IMR-90 (cell line): ENCODE measurements around the gene KAZN. TPM values are rescaled to one million over a fixed set of nuclear protein-coding genes. Genes with fewer than 3 reads are reported as not detected.

Experiments
- ATAC-seq: fragments of 200-7000 bp; cut with Tn5 transposase; 2 replicates; pipeline ENCODE4 v1.9.1; 2020; ENCODE audit warnings: low read depth, mild to moderate bottlenecking, moderate library complexity
- BruUV-seq: library from RNA; stranded (reverse); fragments of 400-500 nt; replicated peaks from 2 replicates; lab custom pipeline; 2021; lab: Mats Ljungman, UMichigan
- CTCF ChIA-PET: fragments of 300-600 bp; formaldehyde crosslinking; extraction: SDS; loops from one replicate; lab custom pipeline; 2021; ENCODE audit warnings: antibody characterized with exemption; lab: Yijun Ruan, JAX
- POLR2A ChIA-PET: fragments of 300-600 bp; sonication (Branson Sonifier 250); formaldehyde crosslinking; loops from one replicate; lab custom pipeline; 2022; ENCODE audit warnings: antibody characterized with exemption; ENCODE audit not compliant: unreplicated experiment; lab: Charles Lee
- DNase-seq: peaks from one replicate; pipeline ENCODE4 v3.0.0; 2013
- H2AFZ ChIP-seq: replicated peaks from 2 replicates; pipeline ENCODE3; 2013; ENCODE audit warnings: low read length, mild to moderate bottlenecking; ENCODE audit not compliant: poor library complexity
- H2AK5ac ChIP-seq: 2 replicates; pipeline ENCODE4 v1.6.1; 2013; ENCODE audit warnings: low read depth, low read length, inconsistent platforms
- H2AK9ac ChIP-seq: replicated peaks from 2 replicates; pipeline ENCODE3; 2013; ENCODE audit warnings: mild to moderate bottlenecking, low read depth, low read length, moderate library complexity; ENCODE audit not compliant: poor library complexity
- H2BK120ac ChIP-seq: 2 replicates; pipeline ENCODE4 v1.6.1; 2013; ENCODE audit warnings: low read depth, low read length, inconsistent platforms
- H2BK15ac ChIP-seq: 3 replicates; pipeline ENCODE4 v1.6.1; 2013; ENCODE audit warnings: low read depth, low read length, inconsistent platforms
- H2BK20ac ChIP-seq: 2 replicates; pipeline ENCODE4 v1.6.1; 2013; ENCODE audit warnings: low read depth, mild to moderate bottlenecking, inconsistent platforms, low read length, moderate library complexity
- H2BK5ac ChIP-seq: 2 replicates; pipeline ENCODE4 v1.6.1; 2013; ENCODE audit warnings: mild to moderate bottlenecking, low read depth, low read length, inconsistent platforms; ENCODE audit not compliant: poor library complexity, severe bottlenecking
- H3K14ac ChIP-seq: replicated peaks from 2 replicates; pipeline ENCODE4 v1.6.1; 2013; ENCODE audit warnings: low read depth, low read length, inconsistent platforms
- H3K18ac ChIP-seq: 2 replicates; pipeline ENCODE4 v1.6.1; 2013; ENCODE audit warnings: low read depth, low read length, control low read depth
- H3K23ac ChIP-seq: 2 replicates; pipeline ENCODE4 v1.6.1; 2013; ENCODE audit warnings: low read depth, low read length, inconsistent platforms
- H3K27ac ChIP-seq: 2 replicates; pipeline ENCODE4 v1.5.1; 2013; ENCODE audit warnings: mild to moderate bottlenecking, control low read depth, low read length; ENCODE audit not compliant: insufficient read depth
- H3K27me3 ChIP-seq: 2 replicates; pipeline ENCODE4 v1.6.1; 2013; ENCODE audit warnings: low read length; ENCODE audit not compliant: control insufficient read depth, insufficient read depth
- H3K36me3 ChIP-seq: 2 replicates; pipeline ENCODE4 v1.6.1; 2013; ENCODE audit warnings: low read length, mixed read lengths; ENCODE audit not compliant: control insufficient read depth, insufficient read depth
- H3K4ac ChIP-seq: 2 replicates; pipeline ENCODE4 v1.6.1; 2013; ENCODE audit warnings: low read depth, low read length, inconsistent platforms
- H3K4me1 ChIP-seq: 2 replicates; pipeline ENCODE4 v1.6.1; 2013; ENCODE audit warnings: low read length, mixed read lengths; ENCODE audit not compliant: control insufficient read depth, insufficient read depth
- H3K4me2 ChIP-seq: 2 replicates; pipeline ENCODE4 v1.6.1; 2013; ENCODE audit warnings: low read depth, mild to moderate bottlenecking, control low read depth, low read length, moderate library complexity
- H3K4me3 ChIP-seq: 2 replicates; pipeline ENCODE4 v1.5.1; 2013; ENCODE audit warnings: low read depth, mild to moderate bottlenecking, control low read depth, low read length, moderate library complexity; ENCODE audit not compliant: insufficient read depth
- H3K56ac ChIP-seq: 2 replicates; pipeline ENCODE4 v1.6.1; 2013; ENCODE audit warnings: low read length, inconsistent platforms; ENCODE audit not compliant: insufficient read depth; ENCODE audit errors: extremely low read depth
- H3K79me1 ChIP-seq, 2 experiments: 2 replicates each; pipeline ENCODE4 v1.6.1; 2013; ENCODE audit warnings: low read length in 2 of 2, inconsistent platforms in 1 of 2, low read depth in 1 of 2
- H3K9ac ChIP-seq: 2 replicates; pipeline ENCODE4 v1.6.1; 2013; ENCODE audit warnings: low read depth, low read length, control low read depth
- H3K9me1 ChIP-seq: 2 replicates; pipeline ENCODE4 v1.6.1; 2013; ENCODE audit warnings: low read length, inconsistent platforms; ENCODE audit not compliant: insufficient read depth
- H3K9me3 ChIP-seq: 2 replicates; pipeline ENCODE4 v1.6.1; 2013; ENCODE audit warnings: low read length; ENCODE audit not compliant: control insufficient read depth, insufficient read depth
- H4K20me1 ChIP-seq: 2 replicates; pipeline ENCODE4 v1.6.1; 2013; ENCODE audit warnings: low read length, inconsistent platforms; ENCODE audit not compliant: insufficient read depth
- H4K5ac ChIP-seq: 2 replicates; pipeline ENCODE4 v1.6.1; 2013; ENCODE audit warnings: mild to moderate bottlenecking, low read depth, low read length, control low read depth
- H4K8ac ChIP-seq, 2 experiments: 2 replicates each; pipeline ENCODE4 v1.6.1; 2013; ENCODE audit warnings: low read depth in 2 of 2, low read length in 2 of 2, control low read depth in 1 of 2, inconsistent platforms in 1 of 2
- H4K91ac ChIP-seq: 2 replicates; pipeline ENCODE4 v1.6.1; 2013; ENCODE audit warnings: low read depth, low read length, inconsistent platforms; ENCODE audit not compliant: insufficient read depth
- BHLHE40 ChIP-seq: fragments of 150-350 bp; IDR thresholded peaks from 2 replicates; pipeline ENCODE4 v1.6.1; 2016; ENCODE audit warnings: mild to moderate bottlenecking, low read depth, low read length
- CEBPB ChIP-seq: IDR thresholded peaks from 2 replicates; pipeline ENCODE4 v1.6.1; 2012; ENCODE audit warnings: low read depth, low read length, improper control_type of control experiment
- CHD1 ChIP-seq: IDR thresholded peaks from 2 replicates; pipeline ENCODE4 v1.6.1; 2012; ENCODE audit warnings: low read depth, low read length, improper control_type of control experiment
- FOS ChIP-seq: fragments of 150-350 bp; IDR thresholded peaks from 2 replicates; pipeline ENCODE4 v1.6.1; 2016; ENCODE audit warnings: low read depth, low read length
- MAFK ChIP-seq: IDR thresholded peaks from 2 replicates; pipeline ENCODE4 v1.6.1; 2012; ENCODE audit warnings: low read depth, low read length, improper control_type of control experiment
- MXI1 ChIP-seq: IDR thresholded peaks from 2 replicates; pipeline ENCODE4 v1.6.1; 2012; ENCODE audit warnings: low read depth, mild to moderate bottlenecking, low read length, moderate library complexity, borderline replicate concordance
- NFE2L2 ChIP-seq: fragments of 150-350 bp; IDR thresholded peaks from 2 replicates; pipeline ENCODE4 v1.6.1; 2016; ENCODE audit warnings: low read depth, mild to moderate bottlenecking, low read length
- RAD21 ChIP-seq: IDR thresholded peaks from 2 replicates; pipeline ENCODE4 v1.6.1; 2012; ENCODE audit warnings: low read length, improper control_type of control experiment
- RFX5 ChIP-seq: IDR thresholded peaks from 2 replicates; pipeline ENCODE4 v1.8.0; 2012; ENCODE audit warnings: low read depth, mild to moderate bottlenecking, low read length, moderate library complexity
- SMC3 ChIP-seq: fragments of 150-350 bp; IDR thresholded peaks from 2 replicates; pipeline ENCODE4 v1.6.1; 2016; ENCODE audit warnings: low read depth, mild to moderate bottlenecking, antibody characterized with exemption, low read length, moderate library complexity
- WGBS, 2 experiments: methylation state at CpG; one replicate each; pipeline versions ENCODE4 v1.1.5 to v1.1.7; 2013; ENCODE audit warnings: missing lambda C conversion rate in 2 of 2; ENCODE audit not compliant: insufficient read length in 1 of 2; ENCODE audit errors: extremely low coverage in 2 of 2; 5-methylcytosine and 5-hydroxymethylcytosine counted together
- dilution Hi-C: fragments of 300-500 bp; cut with HindIII; formaldehyde crosslinking; loops from one replicate; pipeline ENCODE4 v1.14.3; 2018; ENCODE audit warnings: low sequenced_read_pairs; ENCODE audit not compliant: unreplicated experiment
- in situ Hi-C: fragments of 300-500 bp; cut with MboI; formaldehyde crosslinking; loops from 3 replicates; pipeline ENCODE4 v1.14.3; 2019; ENCODE audit warnings: low sequenced_read_pairs, inconsistent platforms, mixed read lengths
- intact Hi-C: fragments of 100-400 bp; cut with micrococcal nuclease; formaldehyde crosslinking; loops from 2 replicates; pipeline ENCODE4 v1.10.0; 2022
- polyA plus RNA-seq, 3 experiments: library from polyadenylated mRNA; depleted of rRNA; stranded (reverse); fragments of >200 nt; gene quantifications; 2 replicates each; pipeline ENCODE4 v1.2.3, GENCODE V29; 2012; ENCODE audit warnings: low replicate concordance in 1 of 3
- total RNA-seq: library from RNA; depleted of rRNA; stranded (reverse); fragments of >200 nt; gene quantifications from 2 replicates; pipeline ENCODE4 v1.2.3, GENCODE V29; 2012
- TF ChIP-seq, protein P1 (sequence below): conservative IDR thresholded peaks from 2 replicates; pipeline ENCODE4 v1.5.1; 2012; ENCODE audit warnings: mild to moderate bottlenecking, low read depth, low read length, improper control_type of control experiment
- TF ChIP-seq, protein P2 (sequence below): fragments of 150-350 bp; IDR thresholded peaks from 2 replicates; pipeline ENCODE4 v1.6.1; 2016; ENCODE audit warnings: low read depth, mild to moderate bottlenecking, low read length, moderate library complexity, borderline replicate concordance

KAZN gene
- total and polyA plus RNA-seq, 2 of the 4 experiments (the other 2 are of a cell fraction), result 5.2 to 10.5 TPM

DNA sequence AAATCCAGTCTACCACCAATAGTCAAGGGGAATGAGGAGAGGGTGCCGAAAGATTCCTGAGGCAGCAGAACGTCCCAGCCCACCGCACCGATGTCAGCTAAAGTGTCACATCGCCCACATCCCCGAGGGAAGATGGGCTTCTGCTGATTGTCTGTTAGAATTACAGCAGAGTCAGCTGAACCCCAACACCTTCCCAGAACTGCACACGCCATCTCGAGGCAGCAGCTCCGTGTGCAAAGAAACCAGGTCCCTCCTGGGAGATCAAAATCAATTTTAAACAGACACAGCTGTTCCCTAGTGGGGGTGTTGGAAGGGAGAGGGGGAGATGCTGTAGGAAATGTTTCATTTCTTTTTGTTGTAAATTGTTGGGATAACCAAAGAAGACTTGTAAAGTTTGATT, 12.8 kb upstream of the KAZN start:
- H3K14ac ChIP-seq, result no peak overlapping the region
- H2AK9ac ChIP-seq, result no peak overlapping the region
- H3K23ac ChIP-seq, result no peak overlapping the region
- H3K9me1 ChIP-seq, result no peaks in the 10 kb centered on the region
- in situ Hi-C loops (no loop called here), dilution Hi-C loops (no loop called here), intact Hi-C loops (no loop called here)
- no CpG with 5 or more reads among the region's 9 CpGs for WGBS, 2 experiments
- no peak overlapping the region for H2BK5ac ChIP-seq
- no peak overlapping the region for H2BK120ac ChIP-seq
- no peak overlapping the region for H2AFZ ChIP-seq
- H2AK5ac ChIP-seq, result no peak overlapping the region
- TF ChIP-seq CHD1 (no peak), SMC3 (no peak), BHLHE40 (no peak), FOS (no peak), MAFK (no peak), NFE2L2 (no peak), MXI1 (no peak), RAD21 (no peak), CEBPB (no peak), RFX5 (no peak)
- TF ChIP-seq, protein P1, sequence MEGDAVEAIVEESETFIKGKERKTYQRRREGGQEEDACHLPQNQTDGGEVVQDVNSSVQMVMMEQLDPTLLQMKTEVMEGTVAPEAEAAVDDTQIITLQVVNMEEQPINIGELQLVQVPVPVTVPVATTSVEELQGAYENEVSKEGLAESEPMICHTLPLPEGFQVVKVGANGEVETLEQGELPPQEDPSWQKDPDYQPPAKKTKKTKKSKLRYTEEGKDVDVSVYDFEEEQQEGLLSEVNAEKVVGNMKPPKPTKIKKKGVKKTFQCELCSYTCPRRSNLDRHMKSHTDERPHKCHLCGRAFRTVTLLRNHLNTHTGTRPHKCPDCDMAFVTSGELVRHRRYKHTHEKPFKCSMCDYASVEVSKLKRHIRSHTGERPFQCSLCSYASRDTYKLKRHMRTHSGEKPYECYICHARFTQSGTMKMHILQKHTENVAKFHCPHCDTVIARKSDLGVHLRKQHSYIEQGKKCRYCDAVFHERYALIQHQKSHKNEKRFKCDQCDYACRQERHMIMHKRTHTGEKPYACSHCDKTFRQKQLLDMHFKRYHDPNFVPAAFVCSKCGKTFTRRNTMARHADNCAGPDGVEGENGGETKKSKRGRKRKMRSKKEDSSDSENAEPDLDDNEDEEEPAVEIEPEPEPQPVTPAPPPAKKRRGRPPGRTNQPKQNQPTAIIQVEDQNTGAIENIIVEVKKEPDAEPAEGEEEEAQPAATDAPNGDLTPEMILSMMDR, result no peak
- TF ChIP-seq, protein P2, sequence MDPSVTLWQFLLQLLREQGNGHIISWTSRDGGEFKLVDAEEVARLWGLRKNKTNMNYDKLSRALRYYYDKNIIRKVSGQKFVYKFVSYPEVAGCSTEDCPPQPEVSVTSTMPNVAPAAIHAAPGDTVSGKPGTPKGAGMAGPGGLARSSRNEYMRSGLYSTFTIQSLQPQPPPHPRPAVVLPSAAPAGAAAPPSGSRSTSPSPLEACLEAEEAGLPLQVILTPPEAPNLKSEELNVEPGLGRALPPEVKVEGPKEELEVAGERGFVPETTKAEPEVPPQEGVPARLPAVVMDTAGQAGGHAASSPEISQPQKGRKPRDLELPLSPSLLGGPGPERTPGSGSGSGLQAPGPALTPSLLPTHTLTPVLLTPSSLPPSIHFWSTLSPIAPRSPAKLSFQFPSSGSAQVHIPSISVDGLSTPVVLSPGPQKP, result no peak
- peaks cover 4% of the 10 kb centered on the region; the same call in 1 of the 2 replicates for H3K27me3 ChIP-seq
- no peak overlapping the region for H3K56ac ChIP-seq
- no peak overlapping the region for H3K9ac ChIP-seq
- H4K20me1 ChIP-seq, result no peaks in the 10 kb centered on the region
- H3K4me2 ChIP-seq, result no peak overlapping the region
- H4K91ac ChIP-seq, result no peak overlapping the region
- no peak overlapping the region for H3K27ac ChIP-seq
- H3K4me3 ChIP-seq, result no peak overlapping the region
- POLR2A ChIA-PET, result no interaction called here
- CTCF ChIA-PET, result no interaction called here
- no peaks in the 10 kb centered on the region for H3K79me1 ChIP-seq
- no peak for DNase-seq
- H3K9me3 ChIP-seq, result peaks cover 9% of the 10 kb centered on the region
- no peaks in the 10 kb centered on the region for H3K36me3 ChIP-seq
- no peak overlapping the region for H4K8ac ChIP-seq
- H3K18ac ChIP-seq, result no peak overlapping the region
- H3K4ac ChIP-seq, result no peak overlapping the region
- H4K5ac ChIP-seq, result no peak overlapping the region
- H2BK20ac ChIP-seq, result no peak overlapping the region
- ATAC-seq, result no peak
- no peak overlapping the region for H2BK15ac ChIP-seq
- no peaks in the 10 kb centered on the region for H3K4me1 ChIP-seq
- no TSS peak for BruUV-seq
